Panc1 (cell line): ENCODE results near the gene TRIM5.

Experiments
- POLR2AphosphoS5 ChIP-seq: IDR thresholded peaks from 2 replicates; pipeline ENCODE4 v1.6.1; 2012; ENCODE audit warnings: mild to moderate bottlenecking, low read depth, low read length, moderate library complexity
- SIN3A ChIP-seq: IDR thresholded peaks from 2 replicates; pipeline ENCODE4 v1.6.1; 2012; ENCODE audit warnings: low read depth, mild to moderate bottlenecking, low read length, moderate library complexity, borderline replicate concordance; ENCODE audit not compliant: insufficient read depth
- TF ChIP-seq, protein P1 (sequence below): fragments of 450-650 bp; IDR thresholded peaks from 2 replicates; pipeline ENCODE4 v1.5.1; 2017; ENCODE audit warnings: mild to moderate bottlenecking
- TF ChIP-seq, protein P2 (sequence below), 2 experiments: IDR thresholded peaks; 2 replicates each; pipeline ENCODE4 v1.6.1; 2011 to 2012; ENCODE audit warnings: low read depth in 2 of 2, control low read depth in 1 of 2, low read length in 1 of 2, mild to moderate bottlenecking in 1 of 2, moderate library complexity in 1 of 2; ENCODE audit not compliant: insufficient read depth in 1 of 2

DNA sequence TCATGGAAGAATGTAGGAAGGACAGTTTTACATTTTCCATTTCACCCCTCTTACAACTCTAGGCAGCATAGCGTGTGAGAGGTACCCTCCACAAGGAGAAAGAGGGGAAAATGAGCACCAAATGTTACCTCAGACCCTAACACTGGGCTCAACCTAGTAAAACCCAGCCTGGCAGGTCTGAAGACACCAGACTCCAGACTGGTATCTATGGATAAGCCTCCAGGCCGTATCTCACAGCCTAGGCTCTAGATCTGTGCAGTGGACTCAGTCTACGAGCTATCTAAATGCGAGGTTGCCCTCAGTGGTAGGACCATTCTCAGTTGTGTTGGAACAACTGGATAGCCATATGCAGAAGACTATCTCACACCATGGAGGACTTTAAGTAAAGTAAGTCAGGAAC is 10.5 kb downstream of the TRIM5 start:
- TF ChIP-seq POLR2AphosphoS5, result no peak
- TF ChIP-seq, protein P1, sequence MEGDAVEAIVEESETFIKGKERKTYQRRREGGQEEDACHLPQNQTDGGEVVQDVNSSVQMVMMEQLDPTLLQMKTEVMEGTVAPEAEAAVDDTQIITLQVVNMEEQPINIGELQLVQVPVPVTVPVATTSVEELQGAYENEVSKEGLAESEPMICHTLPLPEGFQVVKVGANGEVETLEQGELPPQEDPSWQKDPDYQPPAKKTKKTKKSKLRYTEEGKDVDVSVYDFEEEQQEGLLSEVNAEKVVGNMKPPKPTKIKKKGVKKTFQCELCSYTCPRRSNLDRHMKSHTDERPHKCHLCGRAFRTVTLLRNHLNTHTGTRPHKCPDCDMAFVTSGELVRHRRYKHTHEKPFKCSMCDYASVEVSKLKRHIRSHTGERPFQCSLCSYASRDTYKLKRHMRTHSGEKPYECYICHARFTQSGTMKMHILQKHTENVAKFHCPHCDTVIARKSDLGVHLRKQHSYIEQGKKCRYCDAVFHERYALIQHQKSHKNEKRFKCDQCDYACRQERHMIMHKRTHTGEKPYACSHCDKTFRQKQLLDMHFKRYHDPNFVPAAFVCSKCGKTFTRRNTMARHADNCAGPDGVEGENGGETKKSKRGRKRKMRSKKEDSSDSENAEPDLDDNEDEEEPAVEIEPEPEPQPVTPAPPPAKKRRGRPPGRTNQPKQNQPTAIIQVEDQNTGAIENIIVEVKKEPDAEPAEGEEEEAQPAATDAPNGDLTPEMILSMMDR, result no peak
- TF ChIP-seq, protein P2, sequence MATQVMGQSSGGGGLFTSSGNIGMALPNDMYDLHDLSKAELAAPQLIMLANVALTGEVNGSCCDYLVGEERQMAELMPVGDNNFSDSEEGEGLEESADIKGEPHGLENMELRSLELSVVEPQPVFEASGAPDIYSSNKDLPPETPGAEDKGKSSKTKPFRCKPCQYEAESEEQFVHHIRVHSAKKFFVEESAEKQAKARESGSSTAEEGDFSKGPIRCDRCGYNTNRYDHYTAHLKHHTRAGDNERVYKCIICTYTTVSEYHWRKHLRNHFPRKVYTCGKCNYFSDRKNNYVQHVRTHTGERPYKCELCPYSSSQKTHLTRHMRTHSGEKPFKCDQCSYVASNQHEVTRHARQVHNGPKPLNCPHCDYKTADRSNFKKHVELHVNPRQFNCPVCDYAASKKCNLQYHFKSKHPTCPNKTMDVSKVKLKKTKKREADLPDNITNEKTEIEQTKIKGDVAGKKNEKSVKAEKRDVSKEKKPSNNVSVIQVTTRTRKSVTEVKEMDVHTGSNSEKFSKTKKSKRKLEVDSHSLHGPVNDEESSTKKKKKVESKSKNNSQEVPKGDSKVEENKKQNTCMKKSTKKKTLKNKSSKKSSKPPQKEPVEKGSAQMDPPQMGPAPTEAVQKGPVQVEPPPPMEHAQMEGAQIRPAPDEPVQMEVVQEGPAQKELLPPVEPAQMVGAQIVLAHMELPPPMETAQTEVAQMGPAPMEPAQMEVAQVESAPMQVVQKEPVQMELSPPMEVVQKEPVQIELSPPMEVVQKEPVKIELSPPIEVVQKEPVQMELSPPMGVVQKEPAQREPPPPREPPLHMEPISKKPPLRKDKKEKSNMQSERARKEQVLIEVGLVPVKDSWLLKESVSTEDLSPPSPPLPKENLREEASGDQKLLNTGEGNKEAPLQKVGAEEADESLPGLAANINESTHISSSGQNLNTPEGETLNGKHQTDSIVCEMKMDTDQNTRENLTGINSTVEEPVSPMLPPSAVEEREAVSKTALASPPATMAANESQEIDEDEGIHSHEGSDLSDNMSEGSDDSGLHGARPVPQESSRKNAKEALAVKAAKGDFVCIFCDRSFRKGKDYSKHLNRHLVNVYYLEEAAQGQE (IDR thresholded peaks at IDR 0.05; ENCODE audit: insufficient read depth in 1 of 2, low read depth in 2 of 2, low read length in 1 of 2), result no peak
- TF ChIP-seq SIN3A, result no peak
